IMR-90 (cell line): ENCODE data around the gene STAT5B. TPM values are rescaled to one million over a fixed set of nuclear protein-coding genes. Genes with fewer than 3 reads are reported as not detected.

Experiments
- ATAC-seq: fragments of 200-7000 bp; cut with Tn5 transposase; 2 replicates; pipeline ENCODE4 v1.9.1; 2020; ENCODE audit warnings: low read depth, mild to moderate bottlenecking, moderate library complexity
- BruUV-seq: library from RNA; stranded (reverse); fragments of 400-500 nt; replicated peaks from 2 replicates; lab custom pipeline; 2021; lab: Mats Ljungman, UMichigan
- CTCF ChIA-PET: fragments of 300-600 bp; formaldehyde crosslinking; extraction: SDS; loops from one replicate; lab custom pipeline; 2021; ENCODE audit warnings: antibody characterized with exemption; lab: Yijun Ruan, JAX
- POLR2A ChIA-PET: fragments of 300-600 bp; sonication (Branson Sonifier 250); formaldehyde crosslinking; loops from one replicate; lab custom pipeline; 2022; ENCODE audit warnings: antibody characterized with exemption; ENCODE audit not compliant: unreplicated experiment; lab: Charles Lee
- DNase-seq: peaks from one replicate; pipeline ENCODE4 v3.0.0; 2013
- H2AFZ ChIP-seq: replicated peaks from 2 replicates; pipeline ENCODE3; 2013; ENCODE audit warnings: low read length, mild to moderate bottlenecking; ENCODE audit not compliant: poor library complexity
- H2AK5ac ChIP-seq: 2 replicates; pipeline ENCODE4 v1.6.1; 2013; ENCODE audit warnings: low read depth, low read length, inconsistent platforms
- H2AK9ac ChIP-seq: replicated peaks from 2 replicates; pipeline ENCODE3; 2013; ENCODE audit warnings: mild to moderate bottlenecking, low read depth, low read length, moderate library complexity; ENCODE audit not compliant: poor library complexity
- H2BK120ac ChIP-seq: 2 replicates; pipeline ENCODE4 v1.6.1; 2013; ENCODE audit warnings: low read depth, low read length, inconsistent platforms
- H2BK15ac ChIP-seq: 3 replicates; pipeline ENCODE4 v1.6.1; 2013; ENCODE audit warnings: low read depth, low read length, inconsistent platforms
- H2BK20ac ChIP-seq: 2 replicates; pipeline ENCODE4 v1.6.1; 2013; ENCODE audit warnings: low read depth, mild to moderate bottlenecking, inconsistent platforms, low read length, moderate library complexity
- H2BK5ac ChIP-seq: 2 replicates; pipeline ENCODE4 v1.6.1; 2013; ENCODE audit warnings: mild to moderate bottlenecking, low read depth, low read length, inconsistent platforms; ENCODE audit not compliant: poor library complexity, severe bottlenecking
- H3K14ac ChIP-seq: replicated peaks from 2 replicates; pipeline ENCODE4 v1.6.1; 2013; ENCODE audit warnings: low read depth, low read length, inconsistent platforms
- H3K18ac ChIP-seq: 2 replicates; pipeline ENCODE4 v1.6.1; 2013; ENCODE audit warnings: low read depth, low read length, control low read depth
- H3K23ac ChIP-seq: 2 replicates; pipeline ENCODE4 v1.6.1; 2013; ENCODE audit warnings: low read depth, low read length, inconsistent platforms
- H3K27ac ChIP-seq: 2 replicates; pipeline ENCODE4 v1.5.1; 2013; ENCODE audit warnings: mild to moderate bottlenecking, control low read depth, low read length; ENCODE audit not compliant: insufficient read depth
- H3K27me3 ChIP-seq: 2 replicates; pipeline ENCODE4 v1.6.1; 2013; ENCODE audit warnings: low read length; ENCODE audit not compliant: control insufficient read depth, insufficient read depth
- H3K36me3 ChIP-seq: 2 replicates; pipeline ENCODE4 v1.6.1; 2013; ENCODE audit warnings: low read length, mixed read lengths; ENCODE audit not compliant: control insufficient read depth, insufficient read depth
- H3K4ac ChIP-seq: 2 replicates; pipeline ENCODE4 v1.6.1; 2013; ENCODE audit warnings: low read depth, low read length, inconsistent platforms
- H3K4me1 ChIP-seq: 2 replicates; pipeline ENCODE4 v1.6.1; 2013; ENCODE audit warnings: low read length, mixed read lengths; ENCODE audit not compliant: control insufficient read depth, insufficient read depth
- H3K4me2 ChIP-seq: 2 replicates; pipeline ENCODE4 v1.6.1; 2013; ENCODE audit warnings: low read depth, mild to moderate bottlenecking, control low read depth, low read length, moderate library complexity
- H3K4me3 ChIP-seq: 2 replicates; pipeline ENCODE4 v1.5.1; 2013; ENCODE audit warnings: low read depth, mild to moderate bottlenecking, control low read depth, low read length, moderate library complexity; ENCODE audit not compliant: insufficient read depth
- H3K56ac ChIP-seq: 2 replicates; pipeline ENCODE4 v1.6.1; 2013; ENCODE audit warnings: low read length, inconsistent platforms; ENCODE audit not compliant: insufficient read depth; ENCODE audit errors: extremely low read depth
- H3K79me1 ChIP-seq, 2 experiments: 2 replicates each; pipeline ENCODE4 v1.6.1; 2013; ENCODE audit warnings: low read length in 2 of 2, inconsistent platforms in 1 of 2, low read depth in 1 of 2
- H3K9ac ChIP-seq: 2 replicates; pipeline ENCODE4 v1.6.1; 2013; ENCODE audit warnings: low read depth, low read length, control low read depth
- H3K9me1 ChIP-seq: 2 replicates; pipeline ENCODE4 v1.6.1; 2013; ENCODE audit warnings: low read length, inconsistent platforms; ENCODE audit not compliant: insufficient read depth
- H3K9me3 ChIP-seq: 2 replicates; pipeline ENCODE4 v1.6.1; 2013; ENCODE audit warnings: low read length; ENCODE audit not compliant: control insufficient read depth, insufficient read depth
- H4K20me1 ChIP-seq: 2 replicates; pipeline ENCODE4 v1.6.1; 2013; ENCODE audit warnings: low read length, inconsistent platforms; ENCODE audit not compliant: insufficient read depth
- H4K5ac ChIP-seq: 2 replicates; pipeline ENCODE4 v1.6.1; 2013; ENCODE audit warnings: mild to moderate bottlenecking, low read depth, low read length, control low read depth
- H4K8ac ChIP-seq, 2 experiments: 2 replicates each; pipeline ENCODE4 v1.6.1; 2013; ENCODE audit warnings: low read depth in 2 of 2, low read length in 2 of 2, control low read depth in 1 of 2, inconsistent platforms in 1 of 2
- H4K91ac ChIP-seq: 2 replicates; pipeline ENCODE4 v1.6.1; 2013; ENCODE audit warnings: low read depth, low read length, inconsistent platforms; ENCODE audit not compliant: insufficient read depth
- BHLHE40 ChIP-seq: fragments of 150-350 bp; IDR thresholded peaks from 2 replicates; pipeline ENCODE4 v1.6.1; 2016; ENCODE audit warnings: mild to moderate bottlenecking, low read depth, low read length
- CEBPB ChIP-seq: IDR thresholded peaks from 2 replicates; pipeline ENCODE4 v1.6.1; 2012; ENCODE audit warnings: low read depth, low read length, improper control_type of control experiment
- CHD1 ChIP-seq: IDR thresholded peaks from 2 replicates; pipeline ENCODE4 v1.6.1; 2012; ENCODE audit warnings: low read depth, low read length, improper control_type of control experiment
- FOS ChIP-seq: fragments of 150-350 bp; IDR thresholded peaks from 2 replicates; pipeline ENCODE4 v1.6.1; 2016; ENCODE audit warnings: low read depth, low read length
- MAFK ChIP-seq: IDR thresholded peaks from 2 replicates; pipeline ENCODE4 v1.6.1; 2012; ENCODE audit warnings: low read depth, low read length, improper control_type of control experiment
- MAZ ChIP-seq: IDR thresholded peaks from 2 replicates; pipeline ENCODE4 v1.6.1; 2012; ENCODE audit warnings: low read depth, mild to moderate bottlenecking, low read length, improper control_type of control experiment, moderate library complexity, borderline replicate concordance
- MXI1 ChIP-seq: IDR thresholded peaks from 2 replicates; pipeline ENCODE4 v1.6.1; 2012; ENCODE audit warnings: low read depth, mild to moderate bottlenecking, low read length, moderate library complexity, borderline replicate concordance
- NFE2L2 ChIP-seq: fragments of 150-350 bp; IDR thresholded peaks from 2 replicates; pipeline ENCODE4 v1.6.1; 2016; ENCODE audit warnings: low read depth, mild to moderate bottlenecking, low read length
- POLR2A ChIP-seq: IDR thresholded peaks from 2 replicates; pipeline ENCODE4 v1.6.1; 2012; ENCODE audit warnings: mild to moderate bottlenecking, low read depth, low read length
- RAD21 ChIP-seq: IDR thresholded peaks from 2 replicates; pipeline ENCODE4 v1.6.1; 2012; ENCODE audit warnings: low read length, improper control_type of control experiment
- RCOR1 ChIP-seq: IDR thresholded peaks from 2 replicates; pipeline ENCODE4 v1.6.1; 2012; ENCODE audit warnings: mild to moderate bottlenecking, low read length, improper control_type of control experiment; ENCODE audit not compliant: insufficient replicate concordance
- RFX5 ChIP-seq: IDR thresholded peaks from 2 replicates; pipeline ENCODE4 v1.8.0; 2012; ENCODE audit warnings: low read depth, mild to moderate bottlenecking, low read length, moderate library complexity
- SMC3 ChIP-seq: fragments of 150-350 bp; IDR thresholded peaks from 2 replicates; pipeline ENCODE4 v1.6.1; 2016; ENCODE audit warnings: low read depth, mild to moderate bottlenecking, antibody characterized with exemption, low read length, moderate library complexity
- WGBS, 2 experiments: methylation state at CpG; one replicate each; pipeline versions ENCODE4 v1.1.5 to v1.1.7; 2013; ENCODE audit warnings: missing lambda C conversion rate in 2 of 2; ENCODE audit not compliant: insufficient read length in 1 of 2; ENCODE audit errors: extremely low coverage in 2 of 2; 5-methylcytosine and 5-hydroxymethylcytosine counted together
- dilution Hi-C: fragments of 300-500 bp; cut with HindIII; formaldehyde crosslinking; loops from one replicate; pipeline ENCODE4 v1.14.3; 2018; ENCODE audit warnings: low sequenced_read_pairs; ENCODE audit not compliant: unreplicated experiment
- in situ Hi-C: fragments of 300-500 bp; cut with MboI; formaldehyde crosslinking; loops from 3 replicates; pipeline ENCODE4 v1.14.3; 2019; ENCODE audit warnings: low sequenced_read_pairs, inconsistent platforms, mixed read lengths
- intact Hi-C: fragments of 100-400 bp; cut with micrococcal nuclease; formaldehyde crosslinking; loops from 2 replicates; pipeline ENCODE4 v1.10.0; 2022
- polyA plus RNA-seq, 3 experiments: library from polyadenylated mRNA; depleted of rRNA; stranded (reverse); fragments of >200 nt; gene quantifications; 2 replicates each; pipeline ENCODE4 v1.2.3, GENCODE V29; 2012; ENCODE audit warnings: low replicate concordance in 1 of 3
- total RNA-seq: library from RNA; depleted of rRNA; stranded (reverse); fragments of >200 nt; gene quantifications from 2 replicates; pipeline ENCODE4 v1.2.3, GENCODE V29; 2012
- TF ChIP-seq, protein P1 (sequence below): fragments of 150-350 bp; IDR thresholded peaks from 2 replicates; pipeline ENCODE4 v1.6.1; 2016; ENCODE audit warnings: low read depth, mild to moderate bottlenecking, low read length, moderate library complexity, borderline replicate concordance
- TF ChIP-seq, protein P2 (sequence below): fragments of 150-350 bp; IDR thresholded peaks from 2 replicates; pipeline ENCODE4 v1.6.1; 2017; ENCODE audit warnings: mild to moderate bottlenecking, antibody characterized with exemption, low read length, low read depth
- TF ChIP-seq, protein P3 (sequence below): conservative IDR thresholded peaks from 2 replicates; pipeline ENCODE4 v1.5.1; 2012; ENCODE audit warnings: mild to moderate bottlenecking, low read depth, low read length, improper control_type of control experiment

STAT5B gene
- total and polyA plus RNA-seq, 2 of the 4 experiments (the other 2 are of a cell fraction): 24.4 to 29.6 TPM

DNA sequence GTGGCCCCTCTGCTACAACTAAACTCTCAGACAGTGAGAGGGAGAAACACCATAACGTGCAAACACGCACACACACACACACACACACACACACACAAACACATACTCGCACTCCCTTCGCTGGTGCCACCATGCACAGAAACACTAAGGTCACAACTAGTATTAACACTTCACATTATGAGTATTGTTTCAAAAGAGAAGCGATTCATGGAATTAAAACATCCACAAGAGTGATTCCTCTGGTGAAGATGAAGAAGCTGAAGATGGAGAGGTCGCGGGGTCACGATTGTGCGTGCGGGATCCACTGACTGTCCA, 74.8 kb downstream of the STAT5B start:
- 94% methylated on average over 5 of the region's 10 CpGs; no CpG with 5 or more reads in 1 of the 2 experiments for WGBS, 2 experiments
- in situ Hi-C loops: no loop called here
- H2BK20ac ChIP-seq: no peak overlapping the region

More for the DNA sequence above, 74.8 kb downstream of the STAT5B start:
- Histone ChIP-seq H3K4ac (no peak overlapping the region), H2AFZ (no peak overlapping the region), H3K9me1 (peaks cover 5% of the 10 kb centered on the region; the same call in 1 of the 2 replicates), H2AK5ac (no peak overlapping the region), H3K9me3 (no peaks in the 10 kb centered on the region), H2AK9ac (no peak overlapping the region), H4K20me1 (peaks cover 3% of the 10 kb centered on the region; the same call in 1 of the 2 replicates), H4K8ac (no peak overlapping the region), H3K27me3 (no peaks in the 10 kb centered on the region), H3K79me1 (peaks cover 0 to 10% of the 10 kb centered on the region in 2 experiments; a peak in 2 of 4 replicates), H3K23ac (no peak overlapping the region), H4K91ac (no peak overlapping the region), H2BK15ac (no peak overlapping the region), H2BK120ac (no peak overlapping the region), H3K18ac (no peak overlapping the region), H3K27ac (no peak overlapping the region), H3K14ac (no peak overlapping the region), H3K9ac (no peak overlapping the region), H3K36me3 (peaks cover 46% of the 10 kb centered on the region), H3K56ac (no peak overlapping the region), H4K5ac (no peak overlapping the region), H3K4me1 (0 out of 2 replicates have a peak, but pooled peaks cover 1% of the 10 kb centered on the region), H2BK5ac (no peak overlapping the region), H3K4me2 (no peak overlapping the region), H3K4me3 (no peak overlapping the region)
- BruUV-seq: no TSS peak
- no peak for ATAC-seq
- POLR2A ChIA-PET: no interaction called here
- intact Hi-C loops: no loop called here
- dilution Hi-C loops: no loop called here
- CTCF ChIA-PET: no interaction called here
- no peak for DNase-seq
- TF ChIP-seq SMC3 (no peak), CHD1 (no peak), CEBPB (no peak), NFE2L2 (no peak), MXI1 (no peak), BHLHE40 (no peak), MAZ (no peak), FOS (no peak), RFX5 (no peak), POLR2A (no peak), MAFK (no peak), RCOR1 (no peak), RAD21 (no peak)
- TF ChIP-seq, protein P1, sequence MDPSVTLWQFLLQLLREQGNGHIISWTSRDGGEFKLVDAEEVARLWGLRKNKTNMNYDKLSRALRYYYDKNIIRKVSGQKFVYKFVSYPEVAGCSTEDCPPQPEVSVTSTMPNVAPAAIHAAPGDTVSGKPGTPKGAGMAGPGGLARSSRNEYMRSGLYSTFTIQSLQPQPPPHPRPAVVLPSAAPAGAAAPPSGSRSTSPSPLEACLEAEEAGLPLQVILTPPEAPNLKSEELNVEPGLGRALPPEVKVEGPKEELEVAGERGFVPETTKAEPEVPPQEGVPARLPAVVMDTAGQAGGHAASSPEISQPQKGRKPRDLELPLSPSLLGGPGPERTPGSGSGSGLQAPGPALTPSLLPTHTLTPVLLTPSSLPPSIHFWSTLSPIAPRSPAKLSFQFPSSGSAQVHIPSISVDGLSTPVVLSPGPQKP: no peak
- TF ChIP-seq, protein P2, sequence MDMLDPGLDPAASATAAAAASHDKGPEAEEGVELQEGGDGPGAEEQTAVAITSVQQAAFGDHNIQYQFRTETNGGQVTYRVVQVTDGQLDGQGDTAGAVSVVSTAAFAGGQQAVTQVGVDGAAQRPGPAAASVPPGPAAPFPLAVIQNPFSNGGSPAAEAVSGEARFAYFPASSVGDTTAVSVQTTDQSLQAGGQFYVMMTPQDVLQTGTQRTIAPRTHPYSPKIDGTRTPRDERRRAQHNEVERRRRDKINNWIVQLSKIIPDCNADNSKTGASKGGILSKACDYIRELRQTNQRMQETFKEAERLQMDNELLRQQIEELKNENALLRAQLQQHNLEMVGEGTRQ: no peak
- TF ChIP-seq, protein P3, sequence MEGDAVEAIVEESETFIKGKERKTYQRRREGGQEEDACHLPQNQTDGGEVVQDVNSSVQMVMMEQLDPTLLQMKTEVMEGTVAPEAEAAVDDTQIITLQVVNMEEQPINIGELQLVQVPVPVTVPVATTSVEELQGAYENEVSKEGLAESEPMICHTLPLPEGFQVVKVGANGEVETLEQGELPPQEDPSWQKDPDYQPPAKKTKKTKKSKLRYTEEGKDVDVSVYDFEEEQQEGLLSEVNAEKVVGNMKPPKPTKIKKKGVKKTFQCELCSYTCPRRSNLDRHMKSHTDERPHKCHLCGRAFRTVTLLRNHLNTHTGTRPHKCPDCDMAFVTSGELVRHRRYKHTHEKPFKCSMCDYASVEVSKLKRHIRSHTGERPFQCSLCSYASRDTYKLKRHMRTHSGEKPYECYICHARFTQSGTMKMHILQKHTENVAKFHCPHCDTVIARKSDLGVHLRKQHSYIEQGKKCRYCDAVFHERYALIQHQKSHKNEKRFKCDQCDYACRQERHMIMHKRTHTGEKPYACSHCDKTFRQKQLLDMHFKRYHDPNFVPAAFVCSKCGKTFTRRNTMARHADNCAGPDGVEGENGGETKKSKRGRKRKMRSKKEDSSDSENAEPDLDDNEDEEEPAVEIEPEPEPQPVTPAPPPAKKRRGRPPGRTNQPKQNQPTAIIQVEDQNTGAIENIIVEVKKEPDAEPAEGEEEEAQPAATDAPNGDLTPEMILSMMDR: no peak
